ENCODE measurements around the gene FLNC. TPM values are rescaled to one million over a fixed set of nuclear protein-coding genes. Genes with fewer than 3 reads are reported as not detected.

Gene FLNC
- total RNA-seq, 1 donor from 2014 or later: 7.7 TPM

- Mint-ChIP-seq H3K9me3 (ENCODE audit: unreplicated experiment) (no peaks in the 10 kb centered on the region), H3K4me3 (ENCODE audit: unreplicated experiment) (no peak overlapping the region), H3K36me3 (ENCODE audit: low read depth, unreplicated experiment) (peaks cover 3% of the 10 kb centered on the region), H3K4me1 (ENCODE audit: unreplicated experiment) (peaks cover 7% of the 10 kb centered on the region), H3K27me3 (ENCODE audit: unreplicated experiment) (peaks cover 10% of the 10 kb centered on the region), H3K27ac (ENCODE audit: unreplicated experiment) (no peak overlapping the region)
- no peak for DNase-seq (ENCODE audit: low spot score)
- TF ChIP-seq CTCF (IDR thresholded peaks at IDR 0.05; ENCODE audit: unreplicated experiment): no peak
These were observed 76.0 kb downstream of the FLNC start for GRCh38 chr7:128906001-128906765.

GRCh38 chr7:128906766-128907559, 76.8 kb downstream of the FLNC start:
- peaks cover 10% of the 10 kb centered on the region for H3K27me3 Mint-ChIP-seq (ENCODE audit: unreplicated experiment)
- no peaks in the 10 kb centered on the region for H3K9me3 Mint-ChIP-seq (ENCODE audit: unreplicated experiment)
- TF ChIP-seq CTCF (IDR thresholded peaks at IDR 0.05; ENCODE audit: unreplicated experiment): no peak
- DNase-seq (ENCODE audit: low spot score): no peak
- H3K4me1 Mint-ChIP-seq (ENCODE audit: unreplicated experiment): peaks cover 14% of the 10 kb centered on the region
- H3K36me3 Mint-ChIP-seq (ENCODE audit: low read depth, unreplicated experiment): peaks cover 3% of the 10 kb centered on the region
- H3K27ac Mint-ChIP-seq (ENCODE audit: unreplicated experiment): no peak overlapping the region
- no peak overlapping the region for H3K4me3 Mint-ChIP-seq (ENCODE audit: unreplicated experiment)

Other genes with a start within 250 kb of the FLNC start
- 4.3 TPM for gene GARIN1A, start 158.1 kb upstream of the FLNC start, total RNA-seq (ENCODE audit: unreplicated experiment)
- gene CALU, start 91.0 kb upstream of the FLNC start, total RNA-seq (ENCODE audit: unreplicated experiment): 197 TPM
- gene OPN1SW, start 54.6 kb upstream of the FLNC start, total RNA-seq (ENCODE audit: unreplicated experiment): not detected
- 31.5 TPM for gene CCDC136, start 38.4 kb upstream of the FLNC start, total RNA-seq (ENCODE audit: unreplicated experiment)
- gene ATP6V1F, start 32.5 kb downstream of the FLNC start, total RNA-seq (ENCODE audit: unreplicated experiment): 132 TPM
- gene KCP, start 80.3 kb downstream of the FLNC start, total RNA-seq (ENCODE audit: unreplicated experiment): 4.3 TPM
- 3.9 TPM for gene IRF5, start 107.5 kb downstream of the FLNC start, total RNA-seq (ENCODE audit: unreplicated experiment)
- gene TNPO3, start 224.7 kb downstream of the FLNC start, total RNA-seq (ENCODE audit: unreplicated experiment): 42.6 TPM